Left lung (tissue), 10 donors: ENCODE data around the gene RASIP1. TPM values are rescaled to one million over a fixed set of nuclear protein-coding genes. Genes with fewer than 3 reads are reported as not detected.

Experiments
- ATAC-seq: fragments of 200-7000 bp; cut with Tn5 transposase; one replicate; pipeline ENCODE4 v1.9.1; 2020; ENCODE audit warnings: moderate library complexity
- DNase-seq, 4 donors: peaks; one replicate each; pipeline ENCODE4 v3.0.0-alpha.2; 2013 to 2020
- H3K27ac ChIP-seq, 2 donors: fragments of 200-600 bp; sonication (generic) in 1 of 2; one replicate each; pipeline versions ENCODE4 v1.5.0 to v1.8.0; 2020 to 2021
- H3K27me3 ChIP-seq, 2 donors: fragments of 200-600 bp; sonication (generic) in 1 of 2; one replicate each; pipeline versions ENCODE4 v1.5.0 to v1.8.0; 2020 to 2021
- H3K36me3 ChIP-seq, 2 donors: fragments of 200-600 bp; sonication (generic) in 1 of 2; one replicate each; pipeline versions ENCODE4 v1.5.0 to v1.8.0; 2020 to 2021
- H3K4me1 ChIP-seq, 2 donors: fragments of 200-600 bp; one replicate each; pipeline ENCODE4 v1.8.0; 2021
- H3K4me3 ChIP-seq, 2 donors: fragments of 200-600 bp; sonication (generic) in 1 of 2; one replicate each; pipeline versions ENCODE4 v1.5.0 to v1.8.0; 2020 to 2021; ENCODE audit warnings: mild to moderate bottlenecking in 1 of 2
- H3K9me3 ChIP-seq, 2 donors: fragments of 200-600 bp; sonication (generic) in 1 of 2; one replicate each; pipeline versions ENCODE4 v1.5.0 to v1.8.0; 2020 to 2021
- intact Hi-C, 2 donors: fragments of 100-400 bp; cut with DNase I; formaldehyde crosslinking; loops; one replicate each; pipeline versions ENCODE4 v1.11.2 to v1.14.2; 2022
- polyA plus RNA-seq, 6 donors: library from polyadenylated mRNA; unstranded; fragments of 120-200 nt; gene quantifications; one replicate each; pipeline ENCODE4 v1.2.1, GENCODE V29; 2013; ENCODE audit not compliant: insufficient read length in 6 of 6
- total RNA-seq, 2 donors: library from RNA; stranded (reverse); fragmentation: NEBNext Ultra II Directional; extraction: Animal tissue kit (Norgen Biotek cat#: 25700); gene quantifications; one replicate each; pipeline ENCODE4 v1.2.1, GENCODE V29; 2021
- TF ChIP-seq, protein P1 (sequence below), 2 donors: fragments of 200-600 bp; sonication (generic) in 1 of 2; IDR thresholded peaks; one replicate each; pipeline versions ENCODE4 v1.5.0 to v1.8.0; 2021; ENCODE audit warnings: antibody characterized with exemption in 2 of 2
- donor health status: DM: no; HTN: yes; CAD: no.
- donor health status: DM: no; HTN: no; CAD: no.

The RASIP1 gene
- total and polyA plus RNA-seq, 8 donors, result 15.0 to 29.9 (median 23.8) TPM

DNA sequence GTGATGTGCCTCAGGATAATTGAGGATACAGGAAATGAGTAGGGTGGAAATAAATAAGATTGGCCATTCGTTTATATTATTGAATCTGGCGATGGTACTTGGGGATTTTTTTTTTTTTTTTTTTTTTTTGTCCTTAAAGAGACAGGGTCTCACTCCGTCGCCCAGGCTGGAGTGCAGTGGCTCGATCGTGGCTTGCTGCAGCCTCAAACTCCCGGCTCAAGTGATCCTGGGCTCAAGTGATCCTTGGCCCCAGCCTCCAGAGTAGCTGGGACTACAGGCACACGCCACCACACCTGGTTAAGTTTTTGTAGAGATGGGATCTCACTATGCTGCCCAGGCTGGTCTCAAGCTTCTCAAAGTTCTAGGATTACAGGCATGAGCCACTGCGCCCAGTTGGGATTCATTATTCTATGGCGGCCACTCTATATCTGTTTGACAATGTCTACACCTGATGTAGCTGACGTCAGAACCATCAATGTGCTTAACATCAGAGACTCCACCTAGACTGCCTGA, 18.2 kb downstream of the RASIP1 start:
- peaks cover 0 to 23% of the 10 kb centered on the region in 2 donors for H3K9me3 ChIP-seq
- ATAC-seq (no peak), DNase-seq (no peak)
- peaks cover 0 to 8% of the 10 kb centered on the region in 2 donors for H3K36me3 ChIP-seq
- TF ChIP-seq, protein P1, sequence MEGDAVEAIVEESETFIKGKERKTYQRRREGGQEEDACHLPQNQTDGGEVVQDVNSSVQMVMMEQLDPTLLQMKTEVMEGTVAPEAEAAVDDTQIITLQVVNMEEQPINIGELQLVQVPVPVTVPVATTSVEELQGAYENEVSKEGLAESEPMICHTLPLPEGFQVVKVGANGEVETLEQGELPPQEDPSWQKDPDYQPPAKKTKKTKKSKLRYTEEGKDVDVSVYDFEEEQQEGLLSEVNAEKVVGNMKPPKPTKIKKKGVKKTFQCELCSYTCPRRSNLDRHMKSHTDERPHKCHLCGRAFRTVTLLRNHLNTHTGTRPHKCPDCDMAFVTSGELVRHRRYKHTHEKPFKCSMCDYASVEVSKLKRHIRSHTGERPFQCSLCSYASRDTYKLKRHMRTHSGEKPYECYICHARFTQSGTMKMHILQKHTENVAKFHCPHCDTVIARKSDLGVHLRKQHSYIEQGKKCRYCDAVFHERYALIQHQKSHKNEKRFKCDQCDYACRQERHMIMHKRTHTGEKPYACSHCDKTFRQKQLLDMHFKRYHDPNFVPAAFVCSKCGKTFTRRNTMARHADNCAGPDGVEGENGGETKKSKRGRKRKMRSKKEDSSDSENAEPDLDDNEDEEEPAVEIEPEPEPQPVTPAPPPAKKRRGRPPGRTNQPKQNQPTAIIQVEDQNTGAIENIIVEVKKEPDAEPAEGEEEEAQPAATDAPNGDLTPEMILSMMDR (IDR thresholded peaks at IDR 0.05), result no peak
- H3K4me3 ChIP-seq, result no peak overlapping the region
- H3K27ac ChIP-seq, result no peak overlapping the region
- peaks cover 5 to 50% of the 10 kb centered on the region in 2 donors for H3K4me1 ChIP-seq
- intact Hi-C loops, result no loop called here
- no peaks in the 10 kb centered on the region for H3K27me3 ChIP-seq

DNA sequence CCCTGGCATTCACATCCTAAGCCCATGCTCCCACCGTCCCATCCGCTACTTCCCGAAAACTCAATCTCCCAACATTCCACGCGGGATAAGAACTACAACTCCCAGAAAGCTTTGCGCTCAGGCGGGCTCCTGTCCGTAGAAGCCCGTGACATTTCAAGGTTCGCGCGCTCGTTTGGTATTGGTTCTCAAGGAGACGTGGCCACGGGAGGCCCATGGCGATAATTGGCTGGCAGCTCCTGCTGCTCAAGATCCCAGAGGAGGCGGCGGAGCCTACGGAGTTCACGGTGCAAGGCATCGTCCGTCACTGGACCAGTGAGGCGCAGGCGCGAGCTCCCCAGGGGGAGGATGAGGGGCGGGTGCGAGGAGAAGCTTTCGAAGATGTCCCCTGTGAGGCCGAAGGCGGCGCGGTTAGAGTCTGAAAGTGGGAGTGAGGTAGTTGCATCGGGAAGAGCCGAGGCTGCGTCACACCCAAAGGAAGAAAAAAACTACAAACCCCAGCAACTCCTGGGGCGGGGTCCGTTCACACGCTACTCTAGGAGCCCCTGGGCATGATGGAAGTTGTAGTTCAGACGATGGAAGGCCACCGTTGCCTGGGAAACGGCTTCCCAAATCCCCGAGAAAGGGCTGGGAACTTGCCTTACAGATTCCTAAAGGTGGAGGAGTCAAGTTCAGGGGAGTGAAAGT, 19.7 kb downstream of the RASIP1 start:
- TF ChIP-seq, protein P1 (IDR thresholded peaks at IDR 0.05), result no peak
- H3K27ac ChIP-seq, result peak overlapping the region; percentile 75
- peak overlapping the region; percentile 41 for H3K4me3 ChIP-seq
- intact Hi-C loops, result no loop called here
- H3K27me3 ChIP-seq, result no peaks in the 10 kb centered on the region
- no peaks in the 10 kb centered on the region for H3K36me3 ChIP-seq
- peaks cover 7 to 44% of the 10 kb centered on the region in 2 donors for H3K4me1 ChIP-seq
- ATAC-seq (peak; percentile 94), DNase-seq (peak; percentile 93 to 99 (median 99))
- peaks cover 0 to 10% of the 10 kb centered on the region in 2 donors for H3K9me3 ChIP-seq

DNA sequence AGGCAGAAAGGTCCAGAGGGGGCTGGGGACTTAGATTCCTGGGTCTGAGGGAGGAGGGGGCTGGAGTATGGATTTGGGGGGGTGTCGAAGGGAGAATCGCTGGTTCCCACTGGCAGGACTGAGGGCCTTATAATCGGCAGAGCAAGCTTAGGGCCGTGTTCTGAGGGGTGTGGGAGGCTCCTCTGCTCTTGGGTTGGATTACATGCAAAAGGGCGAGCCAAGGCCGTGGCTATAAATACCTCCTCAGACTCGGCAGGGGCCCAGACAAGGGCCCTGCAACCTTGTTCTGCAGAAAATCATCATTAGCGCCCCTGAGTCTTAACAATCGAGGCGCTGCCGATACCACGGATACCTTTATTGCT, 20.2 kb downstream of the RASIP1 start:
- Histone ChIP-seq H3K27me3 (no peaks in the 10 kb centered on the region), H3K27ac (peak overlapping the region in 1 of 2 donors; percentile 75), H3K36me3 (no peaks in the 10 kb centered on the region), H3K9me3 (peaks cover 0 to 6% of the 10 kb centered on the region in 2 donors), H3K4me3 (no peak overlapping the region), H3K4me1 (peaks cover 7 to 43% of the 10 kb centered on the region in 2 donors)
- TF ChIP-seq, protein P1 (IDR thresholded peaks at IDR 0.05), result no peak
- ATAC-seq, result no peak
- no peak for DNase-seq
- intact Hi-C loops, result no loop called here

DNA sequence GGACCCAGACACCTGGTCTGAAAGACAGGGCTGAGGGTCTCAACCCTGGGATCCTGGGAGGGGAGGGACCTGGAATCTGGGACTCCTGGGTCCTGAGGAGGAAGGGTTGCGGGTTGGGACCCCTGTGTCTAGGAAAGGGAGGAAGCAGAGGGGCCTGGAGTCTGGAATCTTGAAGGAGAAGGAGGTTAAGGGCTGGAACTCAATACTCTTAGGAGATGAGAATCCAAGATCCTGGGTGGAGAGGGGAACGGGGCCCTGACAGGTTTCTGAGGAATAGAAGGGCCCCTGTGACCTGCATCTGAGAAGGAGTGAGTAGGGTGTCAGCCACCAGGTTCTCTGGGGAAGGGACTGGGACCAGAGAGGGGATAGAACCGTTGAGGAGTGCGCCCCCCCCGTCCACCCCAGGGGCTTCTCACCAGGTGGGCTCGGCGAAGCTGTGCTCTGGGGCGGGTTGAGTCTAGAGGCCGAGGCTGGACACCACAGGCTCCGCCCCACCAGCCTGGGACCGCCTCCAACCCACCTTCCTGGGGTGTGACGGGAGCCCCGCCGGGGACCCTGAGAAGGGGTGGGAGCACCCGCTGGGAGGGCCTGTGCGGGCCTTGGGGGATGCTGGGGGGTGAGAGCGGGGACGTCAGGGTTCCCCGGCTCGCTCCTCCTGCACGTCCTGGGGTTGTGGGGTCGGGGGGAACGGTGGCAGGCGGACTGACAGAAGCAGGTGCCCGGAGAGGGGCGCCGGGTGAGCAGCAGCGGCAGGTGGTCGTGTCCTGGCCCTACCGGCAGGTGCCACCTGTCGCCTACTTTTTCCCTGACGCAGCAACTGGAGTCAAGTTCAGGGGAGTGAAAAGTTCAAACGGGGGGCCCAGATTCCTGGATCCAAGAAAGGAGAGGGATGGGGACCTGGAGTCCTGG, 20.9 kb downstream of the RASIP1 start, which contains the start of gene MAMSTR:
Gene MAMSTR (minus strand): TSS at position 463 of the 909 bp plus-strand sequence. CDS start 694 bp downstream, outside the sequence.
- Histone ChIP-seq H3K9me3 (no peaks in the 10 kb centered on the region), H3K27me3 (no peaks in the 10 kb centered on the region), H3K4me1 (peaks cover 9 to 45% of the 10 kb centered on the region in 2 donors), H3K36me3 (no peaks in the 10 kb centered on the region), H3K4me3 (peak within 1 kb of the TSS in 1 of 2 donors; percentile 41), H3K27ac (peak within 1 kb of the TSS in 1 of 2 donors; percentile 75)
- ATAC-seq (no peak), DNase-seq (peak in 1 of 4 donors; percentile 82)
- intact Hi-C loops, result no loop called here
- TF ChIP-seq, protein P1 (IDR thresholded peaks at IDR 0.05), result no peak
